Mesothelial cell of epicardium (in vitro differentiated cells): ENCODE data around the gene KCTD11. TPM values are rescaled to one million over a fixed set of nuclear protein-coding genes. Genes with fewer than 3 reads are reported as not detected.
A peak's percentile ranks its signal among the peaks of the same experiment; 100 is the strongest.
"Not testable (repeated sequence)": the region's sequence is repeated elsewhere in the genome, so short reads cannot be mapped to it uniquely, and the experiment has no call there.

Source experiments
- DNase-seq, 2 experiments: peaks; one replicate each; pipeline ENCODE4 v3.0.0; 2021; ENCODE audit warnings: low spot score in 2 of 2; ENCODE audit not compliant: unreplicated experiment in 2 of 2
- H3K27ac Mint-ChIP-seq: 2 replicates; pipeline ENCODE4 v1.8.0; 2021; ENCODE audit warnings: mixed read lengths
- H3K27me3 Mint-ChIP-seq: 2 replicates; pipeline ENCODE4 v1.8.0; 2021; ENCODE audit warnings: low read depth, mixed read lengths
- H3K36me3 Mint-ChIP-seq: 2 replicates; pipeline ENCODE4 v1.8.0; 2021; ENCODE audit warnings: mixed read lengths
- H3K4me1 Mint-ChIP-seq: 2 replicates; pipeline ENCODE4 v1.8.0; 2021; ENCODE audit warnings: mixed read lengths
- H3K4me3 Mint-ChIP-seq: 2 replicates; pipeline ENCODE4 v1.8.0; 2021; ENCODE audit warnings: mild to moderate bottlenecking, moderate library complexity, mixed read lengths
- H3K9me3 Mint-ChIP-seq: 2 replicates; pipeline ENCODE4 v1.8.0; 2021; ENCODE audit warnings: mixed read lengths
- CTCF ChIP-seq: fragments of 200-600 bp; sonication (generic); IDR thresholded peaks from one replicate; pipeline ENCODE4 v1.5.0; 2021; ENCODE audit warnings: antibody characterized with exemption; ENCODE audit not compliant: unreplicated experiment
- total RNA-seq: library from RNA; stranded (reverse); gene quantifications from 3 replicates; pipeline ENCODE4 v1.2.1, GENCODE V29; 2021

The KCTD11 gene
- total RNA-seq, 1 donor from 2014 or later, result 17.7 TPM

- Mint-ChIP-seq H3K27ac (peak overlapping the region; percentile 97), H3K4me3 (peak overlapping the region; percentile 89), H3K27me3 (no peaks in the 10 kb centered on the region), H3K4me1 (peaks cover 31% of the 10 kb centered on the region), H3K36me3 (peaks cover 2% of the 10 kb centered on the region), H3K9me3 (no peaks in the 10 kb centered on the region)
- peak; percentile 27 for TF ChIP-seq CTCF
- peak; percentile 94 to 96 for DNase-seq
Measured at GRCh38 chr17:7329374-7329996, 22.5 kb upstream of the KCTD11 start.

DNA sequence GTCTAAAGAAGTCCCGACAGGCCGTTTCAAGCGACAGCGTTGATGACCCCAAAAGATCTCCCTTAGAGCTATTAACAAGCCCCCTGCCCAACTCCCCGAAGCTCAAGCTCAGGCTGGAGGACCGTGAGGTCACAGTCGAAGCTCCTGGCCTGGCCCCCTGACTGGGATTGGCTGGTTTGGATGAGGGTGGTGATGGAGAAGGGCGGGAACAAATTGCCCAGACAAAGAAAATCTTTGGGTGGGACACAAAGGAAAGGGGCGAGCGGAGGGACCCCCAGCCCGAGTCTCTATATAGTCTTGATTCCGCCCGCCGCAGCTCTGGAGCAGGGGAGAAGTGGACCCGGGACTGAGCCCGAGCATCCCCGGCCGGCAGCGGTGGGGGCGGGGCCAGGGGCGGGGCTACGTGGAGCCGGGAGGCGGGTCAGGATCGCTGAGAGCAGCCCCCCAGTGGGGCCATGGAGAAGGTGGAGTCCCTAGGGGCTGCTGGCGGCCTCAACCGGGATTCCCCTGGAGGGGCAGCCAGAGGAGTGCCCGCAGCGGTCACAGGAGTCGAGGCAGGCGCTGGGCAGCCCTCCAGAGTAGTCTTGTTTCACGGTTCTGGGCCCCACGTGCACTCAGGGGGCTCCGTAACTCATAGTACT lies 21.8 kb upstream of the KCTD11 start:
- Mint-ChIP-seq H3K36me3 (peaks cover 2% of the 10 kb centered on the region), H3K4me1 (peaks cover 31% of the 10 kb centered on the region), H3K27ac (peak overlapping the region; percentile 97), H3K27me3 (no peaks in the 10 kb centered on the region), H3K4me3 (peak overlapping the region; percentile 89), H3K9me3 (no peaks in the 10 kb centered on the region)
- peak; percentile 67 to 79 for DNase-seq
- TF ChIP-seq CTCF, result no peak

- Mint-ChIP-seq H3K27me3 (no peaks in the 10 kb centered on the region), H3K36me3 (no peaks in the 10 kb centered on the region), H3K4me1 (peaks cover 31% of the 10 kb centered on the region), H3K4me3 (peak overlapping the region; percentile 89), H3K9me3 (no peaks in the 10 kb centered on the region), H3K27ac (peak overlapping the region; percentile 97)
- no peak for DNase-seq
- no peak for TF ChIP-seq CTCF
Measured at GRCh38 chr17:7330638-7331015, 21.3 kb upstream of the KCTD11 start.

DNA sequence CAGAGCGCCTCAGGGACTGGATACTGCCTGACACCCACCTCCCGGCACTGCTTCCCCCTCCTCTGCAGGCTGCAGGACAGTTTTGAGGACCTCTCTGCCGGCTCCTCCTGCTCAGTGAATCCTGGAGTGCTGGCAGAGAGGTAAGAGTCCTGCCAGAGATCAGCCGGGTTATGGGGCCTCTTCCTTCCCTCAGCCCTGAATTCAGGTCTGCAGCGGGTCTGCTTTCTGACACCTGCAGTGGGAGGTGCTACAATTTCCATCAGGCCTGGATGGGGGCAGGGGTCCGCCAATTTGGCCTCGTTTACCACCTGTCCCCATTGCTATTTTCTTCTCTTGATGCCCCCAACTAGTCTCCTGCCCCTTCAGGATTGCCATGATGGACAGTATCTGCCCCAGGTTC lies 19.9 kb upstream of the KCTD11 start:
- H3K36me3 Mint-ChIP-seq, result no peaks in the 10 kb centered on the region
- no peaks in the 10 kb centered on the region for H3K9me3 Mint-ChIP-seq
- H3K4me3 Mint-ChIP-seq, result peak overlapping the region; percentile 46
- peaks cover 31% of the 10 kb centered on the region for H3K4me1 Mint-ChIP-seq
- DNase-seq, result no peak
- H3K27me3 Mint-ChIP-seq, result no peaks in the 10 kb centered on the region
- no peak for TF ChIP-seq CTCF
- peak overlapping the region; percentile 83 for H3K27ac Mint-ChIP-seq

DNA sequence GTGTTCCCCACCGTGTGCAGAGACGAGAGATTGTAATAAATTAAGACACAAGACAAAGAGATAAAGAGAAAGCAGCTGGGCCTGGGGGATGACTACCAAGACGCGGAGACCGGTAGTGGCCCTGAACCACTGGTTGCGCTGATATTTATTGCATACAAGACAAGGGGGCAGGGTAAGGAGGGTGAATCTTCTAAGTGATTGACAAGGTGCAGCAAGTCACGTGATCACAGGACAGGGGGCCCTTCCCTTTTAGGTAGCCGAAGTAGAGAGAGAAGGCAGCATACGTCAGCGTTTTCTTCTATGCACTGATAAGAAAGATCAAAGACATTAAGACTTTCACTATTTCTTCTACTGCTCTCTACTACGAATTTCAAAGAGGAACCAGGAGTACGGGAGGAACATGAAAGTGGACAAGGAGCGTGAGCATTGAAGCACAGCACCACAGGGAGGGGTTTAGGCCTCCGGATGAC lies 19.3 kb upstream of the KCTD11 start:
- Mint-ChIP-seq H3K4me1 (peaks cover 31% of the 10 kb centered on the region), H3K27ac (peak overlapping the region; percentile 83), H3K4me3 (peak overlapping the region; percentile 46)
- DNase-seq, H3K27me3 Mint-ChIP-seq, H3K9me3 Mint-ChIP-seq, H3K36me3 Mint-ChIP-seq: not testable (repeated sequence)

- H3K27me3 Mint-ChIP-seq, result no peaks in the 10 kb centered on the region
- DNase-seq, result no peak
- no peaks in the 10 kb centered on the region for H3K9me3 Mint-ChIP-seq
- TF ChIP-seq CTCF, result no peak
- H3K4me1 Mint-ChIP-seq, result peaks cover 16% of the 10 kb centered on the region
- H3K4me3 Mint-ChIP-seq, result no peak overlapping the region
- H3K27ac Mint-ChIP-seq, result no peak overlapping the region
- no peaks in the 10 kb centered on the region for H3K36me3 Mint-ChIP-seq
Measured at GRCh38 chr17:7334938-7335538, 16.9 kb upstream of the KCTD11 start.

DNA sequence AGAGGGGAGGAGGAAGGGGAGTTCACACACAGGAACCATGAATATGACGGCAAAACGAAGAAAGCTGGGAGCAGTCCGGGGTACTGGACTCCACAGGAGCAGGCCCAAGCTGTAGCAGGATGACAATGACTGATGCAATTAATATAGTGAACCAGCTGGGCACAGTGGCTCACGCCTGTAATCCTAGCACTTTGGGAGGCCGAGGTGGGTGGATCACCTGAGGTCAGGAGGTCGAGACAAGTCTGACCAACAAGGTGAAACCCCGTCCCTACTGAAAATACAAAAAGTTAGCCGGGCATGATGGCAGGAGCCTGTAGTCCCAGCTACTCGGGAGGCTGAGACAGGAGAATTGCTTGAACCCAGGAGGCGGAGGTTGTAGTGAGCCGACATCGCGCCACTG lies 16.2 kb upstream of the KCTD11 start:
- H3K27ac Mint-ChIP-seq, H3K9me3 Mint-ChIP-seq, H3K27me3 Mint-ChIP-seq, DNase-seq, H3K4me3 Mint-ChIP-seq, H3K36me3 Mint-ChIP-seq: not testable (repeated sequence)
- H3K4me1 Mint-ChIP-seq, result peaks cover 12% of the 10 kb centered on the region
